Superior temporal gyrus (tissue), 1 donor: ENCODE measurements around the gene CPTP.
A peak's percentile ranks its signal among the peaks of the same experiment; 100 is the strongest.

Experiments used
- DNase-seq: peaks from one replicate; pipeline ENCODE4 v3.0.0-alpha.2; 2016; ENCODE audit errors: extremely low spot score

Gene CPTP

GRCh38 chr1:1292442-1292779 lies 32.2 kb upstream of the CPTP start:
- no peak for DNase-seq

- DNase-seq = no peak
These were observed 31.8 kb upstream of the CPTP start for GRCh38 chr1:1292851-1293250.

DNA sequence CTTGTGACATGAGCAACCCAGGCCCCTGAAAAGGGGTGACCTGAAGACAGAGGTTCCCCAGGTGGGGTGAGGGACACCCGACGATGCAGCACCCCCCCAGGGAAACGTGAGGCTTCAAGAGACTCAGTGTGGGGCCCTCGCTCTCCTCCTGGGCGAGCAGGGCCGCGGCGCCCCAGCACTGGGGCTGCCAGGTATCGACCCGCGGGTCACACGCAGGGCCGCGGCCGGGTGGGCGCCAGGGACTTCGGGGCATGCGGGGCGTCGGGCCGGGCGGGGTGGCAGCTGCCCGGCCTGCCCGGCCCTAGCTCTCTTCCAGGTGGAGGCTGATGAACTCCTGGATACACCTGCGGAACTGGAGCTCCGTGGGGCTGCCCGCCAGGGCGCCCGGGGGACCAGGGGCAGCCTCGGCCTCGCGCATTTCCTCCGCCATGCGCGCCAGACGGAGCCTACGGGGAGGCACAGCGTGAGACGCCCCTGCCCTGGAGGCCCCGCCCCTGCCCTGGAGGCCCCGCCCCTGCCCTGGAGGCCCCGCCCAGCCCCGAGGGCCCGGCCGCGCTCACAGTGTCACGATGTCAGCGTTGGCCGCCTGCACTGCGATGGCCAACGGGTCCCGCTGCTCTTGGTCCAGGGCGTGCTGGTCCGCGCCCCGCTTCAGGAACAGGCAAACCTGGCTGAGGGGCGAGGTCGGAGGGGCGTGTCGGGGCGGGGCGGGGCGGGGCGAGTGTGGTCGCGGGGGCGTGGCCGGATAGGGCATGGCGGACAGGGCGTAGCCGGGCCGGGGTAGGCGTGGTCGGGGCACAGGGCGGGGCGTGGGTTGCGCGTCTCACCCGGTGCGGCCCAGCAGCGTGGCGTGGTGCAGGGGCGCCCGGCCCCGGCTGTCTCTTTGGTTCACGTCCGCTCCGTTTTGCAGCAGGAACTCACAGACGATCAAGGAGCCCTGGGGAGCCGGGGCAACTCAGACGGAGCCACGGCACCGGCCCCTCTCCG lies 31.0 kb upstream of the CPTP start:
- DNase-seq = no peak

GRCh38 chr1:1294250-1294890 lies 30.2 kb upstream of the CPTP start:
- DNase-seq = no peak

DNA sequence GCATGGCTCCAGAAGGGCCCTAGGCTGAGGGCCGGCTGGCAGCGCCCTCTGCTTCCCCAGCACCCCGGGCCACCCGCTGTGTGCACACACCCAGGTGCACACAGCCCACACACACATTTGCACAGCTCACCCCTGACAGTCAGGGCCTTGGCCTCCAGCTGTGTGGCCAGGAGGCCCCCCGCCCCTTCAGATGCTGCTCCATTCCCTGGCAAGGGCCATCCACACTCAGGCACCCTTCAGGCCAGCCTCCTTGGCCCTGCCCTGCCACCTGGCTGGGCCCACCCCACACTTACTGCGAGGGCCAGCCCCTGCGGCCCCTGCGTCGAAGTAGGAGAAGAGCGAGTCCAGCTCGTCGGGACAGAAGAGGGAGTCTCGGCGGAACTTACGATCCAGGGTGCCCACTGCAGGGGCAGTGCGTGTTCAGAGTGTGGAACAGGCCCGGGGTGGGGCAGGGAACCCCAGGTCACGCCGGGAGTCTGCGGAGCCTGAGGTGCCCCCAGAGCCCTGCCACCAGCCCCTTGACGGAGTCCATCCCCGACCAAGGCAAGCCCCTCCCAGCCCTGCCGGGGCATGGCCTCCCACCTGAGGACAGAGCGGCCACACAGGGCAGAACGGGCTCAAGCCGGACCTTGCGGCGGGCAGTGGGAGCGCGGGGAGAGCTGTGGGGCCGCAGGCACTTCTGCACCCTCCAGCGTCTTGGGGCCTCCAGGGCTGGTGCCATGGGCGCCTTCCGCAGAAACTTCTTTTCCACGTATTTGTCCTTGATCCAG lies 29.3 kb upstream of the CPTP start:
- DNase-seq = no peak

GRCh38 chr1:1296070-1297061 lies 28.2 kb upstream of the CPTP start:
- DNase-seq = no peak

- no peak for DNase-seq
These were observed 26.7 kb upstream of the CPTP start for GRCh38 chr1:1297802-1298424.

DNA sequence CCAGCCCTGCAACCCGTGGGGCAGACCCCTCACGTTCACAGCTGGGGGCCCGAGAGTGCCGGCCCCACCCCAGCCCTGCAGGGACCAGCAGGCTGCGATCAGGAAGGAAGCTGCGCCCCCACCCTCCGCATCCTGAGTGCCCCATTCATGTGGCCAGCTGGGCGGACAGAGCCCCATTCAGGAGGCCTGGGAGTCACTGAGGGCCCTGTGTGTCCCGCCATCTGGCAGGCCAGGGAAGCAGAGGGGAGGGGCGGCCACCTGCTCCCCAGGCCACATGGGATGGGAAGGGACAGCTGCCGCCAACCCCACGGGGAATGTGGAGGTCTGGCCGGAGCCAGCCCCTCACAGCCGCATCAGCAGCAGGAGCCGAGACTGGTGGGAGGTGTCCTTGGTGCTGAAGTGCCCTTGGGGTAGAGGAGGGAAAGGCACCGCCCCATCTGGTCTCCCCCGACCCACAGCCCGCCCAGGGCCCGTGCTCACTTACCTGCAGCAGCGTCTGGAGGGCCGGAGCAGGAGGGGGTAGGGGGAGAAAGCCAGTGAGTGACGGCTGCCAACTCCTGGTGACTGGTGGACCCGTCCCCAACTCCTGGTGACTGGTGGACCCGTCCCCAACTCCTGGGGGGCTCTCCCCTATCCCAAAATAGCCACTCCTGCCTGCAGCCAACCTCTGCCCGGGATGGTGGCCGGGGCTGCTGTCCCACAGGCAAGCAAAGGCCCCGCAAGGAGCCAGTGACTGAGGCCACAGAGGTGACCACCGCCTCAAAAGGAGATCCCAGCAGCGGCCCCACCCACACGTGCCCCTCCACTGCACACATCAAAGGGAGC lies 25.5 kb upstream of the CPTP start:
- peak; percentile 93 for DNase-seq

DNA sequence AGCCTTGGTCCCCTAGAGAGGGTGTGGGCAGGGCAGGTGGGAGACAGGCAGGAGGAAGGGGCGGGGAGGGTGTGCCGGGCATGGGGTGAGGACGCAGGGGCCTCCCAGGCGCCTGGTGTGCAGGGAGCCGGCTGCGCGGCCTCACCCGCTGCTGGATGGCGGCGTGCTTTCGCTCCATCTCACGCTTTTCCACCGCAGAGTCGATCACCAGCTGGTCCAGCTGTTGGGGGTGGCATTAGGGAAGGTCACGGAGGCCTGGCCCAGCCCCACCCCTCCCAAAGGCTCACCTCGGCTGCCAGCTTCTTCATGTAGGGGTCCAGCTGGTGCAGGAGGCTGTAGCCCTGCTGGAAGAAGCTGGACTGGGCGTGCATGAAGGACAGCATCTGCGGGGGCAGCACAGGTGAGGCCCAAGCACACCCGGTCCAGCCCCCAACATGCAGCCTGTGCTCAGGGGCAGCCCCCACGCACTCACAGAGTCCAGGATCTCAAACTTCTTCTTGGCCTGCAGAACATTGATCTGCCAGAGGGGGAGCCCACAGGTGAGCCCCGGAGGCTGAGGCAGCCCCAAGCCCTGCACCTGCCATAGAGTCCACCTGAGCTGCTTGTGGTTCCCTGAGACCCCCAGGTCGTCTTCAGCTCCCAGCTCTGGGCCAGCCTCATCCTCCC lies 24.8 kb upstream of the CPTP start:
- no peak for DNase-seq

- DNase-seq = no peak
These were observed 24.3 kb upstream of the CPTP start for GRCh38 chr1:1300352-1300739.

DNA sequence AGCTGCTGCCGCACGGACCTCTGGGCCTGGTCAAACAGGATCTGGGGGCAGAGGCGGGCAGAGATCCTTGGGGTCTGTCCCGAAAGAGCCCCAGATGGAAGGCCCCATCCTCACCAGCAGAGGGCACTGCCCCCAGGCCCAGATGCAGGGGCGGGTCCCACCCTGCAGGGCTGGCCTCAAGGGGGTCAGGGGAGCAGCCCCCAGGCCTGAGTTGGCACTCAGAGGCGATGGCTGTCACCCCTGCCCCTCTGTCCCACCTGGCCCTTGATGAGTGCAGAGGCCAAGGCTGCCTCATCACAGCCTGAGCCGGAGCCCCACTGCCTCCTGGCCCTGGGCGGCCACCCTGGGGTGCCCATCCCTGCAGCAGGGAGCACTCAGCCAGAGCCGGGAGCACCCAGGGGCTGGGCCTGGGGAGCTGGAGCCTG lies 22.6 kb upstream of the CPTP start:
- DNase-seq = no peak

DNA sequence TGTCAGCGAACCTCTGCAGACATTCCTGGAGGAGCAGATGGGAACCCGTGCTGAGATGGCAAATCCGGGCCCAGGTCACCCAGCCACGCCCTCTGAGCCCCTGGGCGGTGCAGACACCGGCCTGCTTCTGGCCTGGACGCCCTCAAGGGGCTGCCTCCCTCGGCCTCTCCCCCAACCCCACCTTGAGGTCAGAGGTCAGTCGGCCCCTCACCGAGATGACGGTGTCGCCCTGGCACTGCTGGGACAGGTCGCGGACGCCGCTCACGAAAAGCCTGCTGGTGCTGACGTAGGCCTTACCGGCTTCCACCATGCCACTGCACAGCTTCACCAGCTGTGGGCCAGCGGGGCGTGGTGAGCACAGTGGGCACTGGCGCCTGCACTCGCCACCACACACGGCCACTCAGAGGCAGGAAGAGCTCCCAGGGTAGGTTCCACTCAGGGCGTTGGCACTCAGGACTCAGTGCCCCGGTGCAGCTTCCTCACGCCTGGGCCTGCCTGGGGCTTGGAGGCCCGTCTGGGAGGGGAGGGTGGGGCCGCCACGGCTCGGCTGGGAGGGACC lies 21.6 kb upstream of the CPTP start:
- no peak for DNase-seq

- DNase-seq = no peak
These were observed 20.9 kb upstream of the CPTP start for GRCh38 chr1:1303736-1304135.

GRCh38 chr1:1304331-1305299 lies 20.0 kb upstream of the CPTP start:
- DNase-seq = peak; percentile 96

GRCh38 chr1:1305300-1306069 lies 19.1 kb upstream of the CPTP start:
- no peak for DNase-seq

DNA sequence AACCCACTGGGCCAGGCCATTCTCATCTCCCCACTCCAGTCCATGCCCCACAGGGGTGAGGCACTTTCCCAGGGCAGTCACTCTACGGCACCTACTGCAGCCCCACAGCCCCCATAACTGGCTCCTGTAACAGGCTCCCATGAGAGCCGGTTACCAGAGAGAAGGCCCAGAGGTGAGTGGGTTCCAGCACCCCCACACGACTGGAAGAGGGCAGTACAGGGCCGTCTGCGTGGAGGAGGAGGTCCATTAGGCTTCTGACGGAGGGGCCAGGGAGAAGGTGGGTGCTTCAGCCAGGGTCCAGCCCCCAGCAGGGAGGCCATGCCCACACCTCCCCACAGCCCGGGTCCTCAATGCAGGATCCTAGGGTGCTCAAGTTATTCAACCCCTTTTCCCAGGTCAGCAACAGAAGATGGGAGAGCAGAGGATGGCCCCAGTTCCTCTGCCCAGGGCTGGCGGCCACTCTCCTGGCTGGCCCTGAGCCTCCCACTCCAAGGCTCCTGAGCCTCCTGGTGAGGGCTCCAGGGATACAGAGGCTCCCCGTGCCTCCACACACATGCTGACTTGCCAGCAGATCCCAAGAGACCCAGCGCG lies 18.4 kb upstream of the CPTP start:
- no peak for DNase-seq
